Coronary artery (tissue), 2 donors: ENCODE measurements around the gene ITPKC.

Source experiments
- DNase-seq: peaks from one replicate; pipeline ENCODE4 v3.0.0-alpha.2; 2017; ENCODE audit warnings: low spot score
- H3K27ac ChIP-seq, 2 donors: fragments of 200-600 bp; sonication (generic); one replicate each; pipeline ENCODE4 v1.5.1; 2016 to 2019
- H3K4me3 ChIP-seq: fragments of 200-600 bp; sonication (generic); 2 replicates; pipeline ENCODE4 v1.5.1; 2016; ENCODE audit warnings: mild to moderate bottlenecking, moderate library complexity
- CTCF ChIP-seq: fragments of 200-600 bp; sonication (generic); IDR thresholded peaks from one replicate; pipeline ENCODE4 v1.5.1; 2019; ENCODE audit warnings: antibody characterized with exemption

ITPKC gene

GRCh38 chr19:40690050-40690692, 26.7 kb upstream of the ITPKC start, which contains the start of gene NUMBL:
Gene NUMBL, minus strand, starts transcription at chr19:40690651. Its CDS starts 168 bp downstream, at chr19:40690483.
- Histone ChIP-seq H3K27ac (peak within 1 kb of the TSS; percentile 95 to 96), H3K4me3 (peak within 1 kb of the TSS; percentile 91)
- DNase-seq: no peak
- TF ChIP-seq CTCF: no peak

GRCh38 chr19:40690693-40691420, 26.1 kb upstream of the ITPKC start:
- DNase-seq: peak; percentile 95
- H3K27ac ChIP-seq: peak overlapping the region; percentile 95 to 96
- TF ChIP-seq CTCF: no peak

GRCh38 chr19:40691421-40692211, 25.3 kb upstream of the ITPKC start:
- DNase-seq: no peak
- no peak for TF ChIP-seq CTCF
- peak overlapping the region; percentile 91 for H3K4me3 ChIP-seq
- peak overlapping the region; percentile 95 to 96 for H3K27ac ChIP-seq

More at GRCh38 chr19:40690693-40691420, 26.1 kb upstream of the ITPKC start:
- peak overlapping the region; percentile 91 for H3K4me3 ChIP-seq

GRCh38 chr19:40692212-40692551, 24.7 kb upstream of the ITPKC start:
- no peak for DNase-seq
- Histone ChIP-seq H3K27ac (peak overlapping the region in 1 of 2 donors; percentile 96), H3K4me3 (no peak overlapping the region)
- TF ChIP-seq CTCF: no peak

DNA sequence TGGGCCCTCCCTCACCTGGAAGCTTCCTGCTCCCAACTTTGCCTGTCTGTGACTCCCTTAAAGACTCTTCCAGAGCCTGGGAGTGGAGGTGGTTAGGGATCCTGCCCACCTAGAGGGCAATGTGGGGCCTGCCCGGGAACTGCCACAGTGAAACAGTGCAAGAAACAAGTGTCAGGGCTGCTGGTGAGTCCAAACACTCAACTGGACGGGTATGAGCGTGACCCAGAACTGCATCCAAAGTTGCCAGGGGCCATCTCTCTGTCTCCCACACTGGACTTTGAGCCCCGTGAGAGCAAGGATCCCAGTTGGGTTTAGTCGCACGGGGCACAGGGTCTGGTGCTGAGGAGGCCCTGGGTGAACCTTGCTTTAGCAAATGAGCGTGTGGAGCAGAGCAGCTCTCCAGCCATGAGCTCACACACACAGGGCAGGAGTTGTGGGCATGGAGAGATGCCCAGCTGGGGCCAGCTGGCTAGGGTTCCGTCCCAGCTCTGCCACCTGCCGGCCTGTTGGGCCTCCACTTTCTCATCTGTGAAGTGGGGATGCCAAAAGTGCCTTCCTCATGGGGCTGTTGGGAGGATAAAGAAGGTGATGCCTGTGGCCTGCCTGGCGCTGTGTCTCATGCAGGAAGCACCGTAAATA, 23.6 kb upstream of the ITPKC start:
- no peak for TF ChIP-seq CTCF
- H3K27ac ChIP-seq: no peak overlapping the region
- no peak for DNase-seq
- H3K4me3 ChIP-seq: no peak overlapping the region

- Histone ChIP-seq H3K4me3 (no peak overlapping the region), H3K27ac (no peak overlapping the region)
- DNase-seq: no peak
- TF ChIP-seq CTCF: no peak
Measured at GRCh38 chr19:40693896-40694295, 23.0 kb upstream of the ITPKC start.
